ENCODE measurements around the gene SPTBN5. TPM values are rescaled to one million over a fixed set of nuclear protein-coding genes. Genes with fewer than 3 reads are reported as not detected.
A peak's percentile ranks its signal among the peaks of the same experiment; 100 is the strongest.

SPTBN5 gene
- total RNA-seq, 2 experiments from 2014 or later, result 0.03 to 0.17 TPM

DNA sequence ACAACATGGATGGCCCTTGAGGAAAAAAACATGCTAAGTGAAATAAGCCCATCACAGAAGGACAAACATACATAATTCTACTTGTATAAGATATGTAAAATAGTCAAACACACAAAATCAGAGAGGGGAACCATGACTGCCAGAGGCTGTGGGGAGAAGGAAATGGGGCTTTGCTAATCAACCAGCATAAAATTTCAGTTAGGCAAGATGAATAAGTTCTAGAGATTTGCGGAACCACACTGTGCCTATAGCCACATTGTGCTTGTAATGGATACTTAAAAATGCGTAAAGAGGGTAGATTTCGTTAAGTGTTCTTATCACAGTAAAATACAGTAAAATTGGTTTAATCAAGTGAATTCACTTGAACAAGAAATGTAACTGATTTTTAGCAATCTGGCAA is 33.7 kb upstream of the SPTBN5 start:
- Histone ChIP-seq H3K36me3 (ENCODE audit: insufficient read depth, low read length) (peaks cover 11% of the 10 kb centered on the region; the same call in 1 of the 2 replicates), H3K9me2 (ENCODE audit: insufficient read depth, low read length) (no peaks in the 10 kb centered on the region), H3K27ac (ENCODE audit: low read depth, low read length, poor library complexity, severe bottlenecking) (peak overlapping the region; percentile 59), H4K20me1 (ENCODE audit: insufficient read depth, low read length) (no peaks in the 10 kb centered on the region), H2AFZ (ENCODE audit: low read length) (peak overlapping the region; percentile 20; the same call in 1 of the 2 replicates), H3K4me3 (ENCODE audit: low read depth, low read length, poor library complexity, severe bottlenecking) (peak overlapping the region; percentile 4), H3K9me3 (ENCODE audit: low read length) (no peaks in the 10 kb centered on the region), H3K79me2 (ENCODE audit: insufficient read depth, low read depth, low read length) (no peaks in the 10 kb centered on the region), H3K4me2 (ENCODE audit: low read length) (peak overlapping the region; percentile 53), H3K4me1 (ENCODE audit: insufficient read depth, low read length, poor library complexity, severe bottlenecking) (peaks cover 43% of the 10 kb centered on the region)
- ChIA-PET CTCF (ENCODE audit: unreplicated experiment) (no interaction called here), POLR2A (interaction anchor here (0.6 to 1.0 kb wide), 2 partner anchors 43 to 308 kb away, joined by 3 read pairs; no protein-coding TSS in a partner anchor)
- intact Hi-C loops (cut with micrococcal nuclease; ENCODE audit: unreplicated experiment), result loop anchor here (5.0 kb wide), 1 partner anchor 45 kb away; the partner anchor contains the start of gene EHD4
- no peak for TF ChIP-seq EZH2phosphoT487 (IDR thresholded peaks at IDR 0.05; ENCODE audit: borderline replicate concordance, low read depth, low read length)
- TF ChIP-seq, protein P1, sequence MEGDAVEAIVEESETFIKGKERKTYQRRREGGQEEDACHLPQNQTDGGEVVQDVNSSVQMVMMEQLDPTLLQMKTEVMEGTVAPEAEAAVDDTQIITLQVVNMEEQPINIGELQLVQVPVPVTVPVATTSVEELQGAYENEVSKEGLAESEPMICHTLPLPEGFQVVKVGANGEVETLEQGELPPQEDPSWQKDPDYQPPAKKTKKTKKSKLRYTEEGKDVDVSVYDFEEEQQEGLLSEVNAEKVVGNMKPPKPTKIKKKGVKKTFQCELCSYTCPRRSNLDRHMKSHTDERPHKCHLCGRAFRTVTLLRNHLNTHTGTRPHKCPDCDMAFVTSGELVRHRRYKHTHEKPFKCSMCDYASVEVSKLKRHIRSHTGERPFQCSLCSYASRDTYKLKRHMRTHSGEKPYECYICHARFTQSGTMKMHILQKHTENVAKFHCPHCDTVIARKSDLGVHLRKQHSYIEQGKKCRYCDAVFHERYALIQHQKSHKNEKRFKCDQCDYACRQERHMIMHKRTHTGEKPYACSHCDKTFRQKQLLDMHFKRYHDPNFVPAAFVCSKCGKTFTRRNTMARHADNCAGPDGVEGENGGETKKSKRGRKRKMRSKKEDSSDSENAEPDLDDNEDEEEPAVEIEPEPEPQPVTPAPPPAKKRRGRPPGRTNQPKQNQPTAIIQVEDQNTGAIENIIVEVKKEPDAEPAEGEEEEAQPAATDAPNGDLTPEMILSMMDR (conservative IDR thresholded peaks at IDR 0.05; ENCODE audit: low read length), result no peak
- no TSS peak for BruUV-seq (replicated peaks)
- peak; percentile 42 for DNase-seq (ENCODE audit: low spot score)

DNA sequence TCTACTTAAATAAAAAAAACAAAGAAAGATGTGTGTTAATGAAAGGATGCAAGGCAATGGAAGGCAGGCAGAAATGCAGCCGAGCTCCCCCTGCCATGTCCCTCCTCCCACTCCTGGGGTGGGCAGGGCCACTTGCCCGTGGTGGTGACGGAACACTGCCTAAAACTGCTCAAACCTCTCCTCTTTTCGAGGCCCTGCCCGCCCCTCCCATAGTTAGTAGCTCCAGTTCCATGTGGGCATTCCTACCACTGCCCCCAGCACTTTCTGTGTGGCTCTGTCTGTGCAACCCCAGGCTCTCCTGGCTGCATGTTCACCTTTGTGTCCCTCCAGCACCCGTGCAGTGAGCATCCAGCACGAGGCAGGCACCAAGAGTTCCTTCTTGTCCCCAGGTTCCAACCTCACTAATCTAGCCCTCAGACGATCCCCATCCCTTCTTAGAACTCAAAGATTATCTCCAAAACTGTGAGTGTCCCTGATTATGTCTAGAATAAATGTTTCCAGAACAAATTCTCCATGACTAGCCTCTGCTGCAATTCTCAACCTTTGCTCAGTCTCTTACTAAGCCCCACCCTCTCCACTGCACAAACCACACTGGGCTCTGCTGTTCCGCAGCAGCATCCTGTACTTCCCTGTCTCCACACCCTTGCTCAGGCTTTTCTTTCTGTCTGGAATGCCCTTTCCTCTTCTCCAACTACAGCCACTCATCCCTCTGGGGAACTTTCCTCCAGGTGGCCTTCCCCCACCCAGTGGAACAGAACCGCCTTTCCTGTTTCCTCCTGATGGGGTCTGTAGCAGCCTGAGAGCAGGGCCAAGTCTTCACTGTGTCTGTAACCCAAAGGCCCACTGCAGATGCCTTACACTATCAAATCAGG is 32.6 kb upstream of the SPTBN5 start:
- Histone ChIP-seq H3K4me3 (ENCODE audit: low read depth, low read length, poor library complexity, severe bottlenecking) (no peak overlapping the region), H4K20me1 (ENCODE audit: insufficient read depth, low read length) (no peaks in the 10 kb centered on the region), H2AFZ (ENCODE audit: low read length) (peak overlapping the region; percentile 20; the same call in 1 of the 2 replicates), H3K27ac (ENCODE audit: low read depth, low read length, poor library complexity, severe bottlenecking) (peak overlapping the region; percentile 59), H3K36me3 (ENCODE audit: insufficient read depth, low read length) (peaks cover 11% of the 10 kb centered on the region; the same call in 1 of the 2 replicates), H3K9me3 (ENCODE audit: low read length) (no peaks in the 10 kb centered on the region), H3K9me2 (ENCODE audit: insufficient read depth, low read length) (no peaks in the 10 kb centered on the region), H3K4me1 (ENCODE audit: insufficient read depth, low read length, poor library complexity, severe bottlenecking) (peaks cover 43% of the 10 kb centered on the region), H3K79me2 (ENCODE audit: insufficient read depth, low read depth, low read length) (no peaks in the 10 kb centered on the region), H3K4me2 (ENCODE audit: low read length) (peak overlapping the region; percentile 53)
- no TSS peak for BruUV-seq (replicated peaks)
- intact Hi-C loops (cut with micrococcal nuclease; ENCODE audit: unreplicated experiment), result loop anchor here (5.0 kb wide), 1 partner anchor 46 kb away; the partner anchor contains the start of gene EHD4
- TF ChIP-seq, protein P1 (conservative IDR thresholded peaks at IDR 0.05; ENCODE audit: low read length), result no peak
- TF ChIP-seq EZH2phosphoT487 (IDR thresholded peaks at IDR 0.05; ENCODE audit: borderline replicate concordance, low read depth, low read length), result no peak
- ChIA-PET CTCF (ENCODE audit: unreplicated experiment) (no interaction called here), POLR2A (no interaction called here)
- peak; percentile 31 for DNase-seq (ENCODE audit: low spot score)
